AG10803 (cell line): Measurements from ENCODE around the gene PTTG1IP2.

Experiments
- DNase-seq: peaks from one replicate; pipeline ENCODE4 v3.0.0; 2010; ENCODE audit warnings: low read depth
- H3K4me3 ChIP-seq: 2 replicates; pipeline ENCODE4 v1.5.1; 2011; ENCODE audit warnings: mild to moderate bottlenecking, low read length, control low read depth
- TF ChIP-seq, protein P1 (sequence below): conservative IDR thresholded peaks from 2 replicates; pipeline ENCODE4 v1.5.1; 2011; ENCODE audit warnings: mild to moderate bottlenecking, low read length, control low read depth, inconsistent platforms

The PTTG1IP2 gene

DNA sequence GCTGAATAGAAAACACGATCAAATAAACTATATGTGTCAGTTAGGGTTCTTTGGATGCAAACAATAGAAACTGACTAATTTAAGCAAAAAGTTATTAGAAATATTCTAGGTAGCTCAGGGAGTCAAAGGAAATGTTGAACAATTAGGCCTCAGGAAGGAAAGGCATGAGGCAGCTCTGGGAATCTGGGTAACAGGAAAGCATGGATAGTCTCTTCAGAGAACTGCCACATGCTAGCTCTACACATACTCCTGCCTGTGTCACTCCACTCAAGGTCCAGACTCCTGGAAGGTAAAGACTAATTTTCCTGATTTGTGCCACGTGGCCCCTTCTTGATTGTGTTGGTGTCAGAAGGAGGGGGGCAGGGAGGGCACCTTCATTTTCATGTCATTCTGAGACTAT, 23.8 kb upstream of the PTTG1IP2 start:
- no peak overlapping the region for H3K4me3 ChIP-seq
- no peak for DNase-seq
- TF ChIP-seq, protein P1, sequence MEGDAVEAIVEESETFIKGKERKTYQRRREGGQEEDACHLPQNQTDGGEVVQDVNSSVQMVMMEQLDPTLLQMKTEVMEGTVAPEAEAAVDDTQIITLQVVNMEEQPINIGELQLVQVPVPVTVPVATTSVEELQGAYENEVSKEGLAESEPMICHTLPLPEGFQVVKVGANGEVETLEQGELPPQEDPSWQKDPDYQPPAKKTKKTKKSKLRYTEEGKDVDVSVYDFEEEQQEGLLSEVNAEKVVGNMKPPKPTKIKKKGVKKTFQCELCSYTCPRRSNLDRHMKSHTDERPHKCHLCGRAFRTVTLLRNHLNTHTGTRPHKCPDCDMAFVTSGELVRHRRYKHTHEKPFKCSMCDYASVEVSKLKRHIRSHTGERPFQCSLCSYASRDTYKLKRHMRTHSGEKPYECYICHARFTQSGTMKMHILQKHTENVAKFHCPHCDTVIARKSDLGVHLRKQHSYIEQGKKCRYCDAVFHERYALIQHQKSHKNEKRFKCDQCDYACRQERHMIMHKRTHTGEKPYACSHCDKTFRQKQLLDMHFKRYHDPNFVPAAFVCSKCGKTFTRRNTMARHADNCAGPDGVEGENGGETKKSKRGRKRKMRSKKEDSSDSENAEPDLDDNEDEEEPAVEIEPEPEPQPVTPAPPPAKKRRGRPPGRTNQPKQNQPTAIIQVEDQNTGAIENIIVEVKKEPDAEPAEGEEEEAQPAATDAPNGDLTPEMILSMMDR = no peak

DNA sequence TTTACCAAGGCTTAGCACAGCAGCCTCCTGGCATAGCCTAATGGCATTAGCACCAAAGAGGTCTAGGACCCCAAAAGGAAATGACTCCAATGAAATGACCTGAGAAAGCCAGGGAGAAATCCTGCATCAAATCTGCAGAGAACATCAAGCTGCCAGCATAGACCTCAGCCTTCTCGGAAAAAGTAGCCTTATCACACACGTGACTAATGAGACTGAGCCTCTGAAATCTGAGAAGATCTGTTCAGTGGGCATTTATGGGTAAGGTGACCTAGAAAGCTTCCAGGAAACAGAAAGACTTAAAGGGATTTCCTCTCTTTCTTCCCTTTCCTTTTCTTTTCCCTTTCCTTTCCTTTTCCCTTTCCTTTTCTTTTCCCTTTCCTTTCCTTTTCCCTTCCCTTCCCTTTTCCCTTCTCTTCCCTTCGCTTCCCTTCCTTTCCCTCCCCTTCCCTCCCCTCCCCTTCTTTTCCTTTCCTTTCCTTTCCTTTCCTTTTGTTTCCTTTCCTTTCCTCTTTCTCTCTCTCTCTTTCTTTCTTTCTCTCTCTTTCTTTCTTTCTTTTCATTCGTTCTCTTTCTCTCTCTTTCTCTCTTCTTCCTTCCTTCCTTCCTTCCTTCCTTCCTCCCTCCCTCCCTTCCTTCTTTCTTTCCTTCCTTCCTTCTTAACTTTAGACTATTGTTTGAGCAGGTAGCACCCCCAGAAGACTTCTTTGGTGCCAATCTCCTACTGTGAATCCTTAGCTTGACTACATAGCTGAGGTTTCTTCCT, 23.1 kb upstream of the PTTG1IP2 start:
- no peak for DNase-seq
- no peak overlapping the region for H3K4me3 ChIP-seq
- TF ChIP-seq, protein P1 = no peak

DNA sequence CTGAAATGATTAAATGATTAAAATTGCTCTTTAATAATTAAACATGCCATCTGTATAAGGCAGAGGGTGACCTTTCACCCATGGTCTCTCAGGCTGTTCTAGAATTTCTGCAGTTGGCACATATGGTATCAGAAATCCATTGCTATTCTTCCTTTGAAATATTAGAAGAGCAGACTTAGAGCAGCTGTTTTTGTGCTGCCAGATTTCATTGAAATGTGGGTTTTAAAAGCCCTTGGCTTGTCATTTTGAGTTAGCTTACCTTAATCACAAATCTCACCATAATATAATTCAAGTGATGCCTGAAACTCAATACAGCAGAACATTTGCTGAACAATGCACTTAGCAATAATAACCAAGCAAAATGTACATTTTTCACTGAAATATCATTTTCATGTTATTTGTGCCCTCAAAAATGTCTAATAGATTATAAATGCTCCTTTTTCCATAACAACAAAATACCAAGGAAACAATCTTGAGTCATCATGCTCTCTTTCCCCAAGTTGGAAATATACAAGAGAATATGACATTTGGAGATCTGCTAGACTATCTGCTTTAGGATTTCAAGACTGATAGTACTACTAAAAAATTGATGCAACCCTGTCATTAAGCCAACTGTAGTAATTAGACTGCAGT, 16.1 kb upstream of the PTTG1IP2 start:
- DNase-seq = no peak
- TF ChIP-seq, protein P1 = no peak
- no peak overlapping the region for H3K4me3 ChIP-seq

DNA sequence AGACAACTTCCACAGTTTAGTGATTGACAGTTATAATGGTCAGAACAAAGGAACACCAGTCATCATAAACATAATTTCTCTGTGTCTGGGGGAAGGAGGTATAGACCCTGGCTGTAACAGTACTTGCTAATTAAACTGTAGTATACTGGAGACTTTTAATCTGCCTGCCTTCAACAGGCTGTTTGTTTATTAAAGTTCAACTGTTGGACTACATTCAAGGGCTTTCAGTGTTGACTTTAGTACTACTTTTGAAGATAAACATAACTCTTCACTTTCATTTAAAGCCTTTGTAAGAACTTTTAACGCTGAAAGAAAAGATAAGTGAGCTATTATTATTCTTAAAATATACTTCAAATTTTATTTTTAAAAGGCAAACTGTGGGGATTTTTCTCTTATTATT, 15.5 kb upstream of the PTTG1IP2 start:
- H3K4me3 ChIP-seq = no peak overlapping the region

DNA sequence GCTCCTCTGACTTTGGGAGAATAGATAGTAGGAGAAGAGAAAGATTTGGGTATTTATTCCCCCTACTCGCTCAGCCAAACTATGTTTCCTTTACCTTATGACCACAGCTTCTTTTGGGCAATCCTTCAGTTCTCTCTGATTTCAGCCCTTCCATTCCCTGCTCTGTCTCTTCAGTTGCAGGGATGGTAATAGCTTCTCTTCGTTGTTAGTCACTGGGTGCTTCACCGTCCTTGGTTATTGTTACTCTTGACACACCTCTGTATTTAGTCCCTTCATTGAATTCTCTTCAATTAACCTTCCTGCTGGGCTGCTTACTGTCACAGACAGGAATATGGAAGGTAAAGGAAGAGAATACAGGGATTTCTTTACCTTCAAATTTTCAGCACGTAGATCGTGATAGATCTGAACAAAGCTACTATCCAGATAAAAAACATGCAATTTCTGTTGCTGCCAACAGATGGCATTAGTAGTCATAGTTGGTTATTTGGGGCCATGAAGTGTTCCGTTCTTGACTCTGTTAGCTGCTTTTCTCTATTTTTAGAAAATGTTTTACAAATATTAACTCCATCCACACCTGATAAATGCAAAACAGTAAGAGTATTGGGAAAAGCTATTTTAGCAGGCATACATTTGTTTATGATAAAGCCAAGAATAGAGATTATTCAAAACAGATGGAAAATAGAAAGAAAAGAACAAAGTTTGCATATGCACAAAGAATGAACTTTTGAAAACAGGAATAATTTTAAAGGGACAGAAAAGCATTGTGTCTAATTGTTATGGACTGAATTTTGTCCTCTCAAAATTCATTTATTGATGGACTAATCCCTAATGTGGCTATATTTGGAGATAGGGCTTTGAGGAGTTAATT, 14.0 kb upstream of the PTTG1IP2 start:
- H3K4me3 ChIP-seq = peak overlapping the region; percentile 45
- TF ChIP-seq, protein P1 = peak; percentile 85
- peak; percentile 54 for DNase-seq

More for the DNA sequence above, 15.5 kb upstream of the PTTG1IP2 start:
- no peak for DNase-seq
- TF ChIP-seq, protein P1 = no peak

DNA sequence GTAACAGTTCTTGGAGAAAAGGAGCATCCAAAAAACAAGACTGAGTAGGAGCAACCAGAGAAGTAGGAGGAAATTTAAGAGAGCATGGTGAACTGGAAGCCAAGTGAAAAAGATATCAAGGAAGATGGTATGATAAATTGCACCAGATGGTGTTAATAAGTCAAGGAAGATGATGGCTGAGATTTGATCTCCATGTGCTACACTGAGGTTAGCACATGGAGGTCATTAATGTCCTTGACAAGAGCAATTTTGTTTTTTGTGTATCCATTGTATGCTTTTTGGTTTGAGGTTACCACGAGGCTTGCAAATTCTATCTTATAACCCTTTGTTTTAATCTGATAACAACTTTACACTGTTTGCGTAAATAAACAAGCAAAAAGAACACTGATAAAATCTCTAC, 11.3 kb upstream of the PTTG1IP2 start:
- DNase-seq = no peak
- H3K4me3 ChIP-seq = no peak overlapping the region

More for the DNA sequence above, 11.3 kb upstream of the PTTG1IP2 start:
- TF ChIP-seq, protein P1 = no peak
